Measurements from ENCODE around the gene ZNF444. TPM values are rescaled to one million over a fixed set of nuclear protein-coding genes. Genes with fewer than 3 reads are reported as not detected.
A peak's percentile ranks its signal among the peaks of the same experiment; 100 is the strongest.

The ZNF444 gene
- total RNA-seq, 1 donor: 14.2 TPM

DNA sequence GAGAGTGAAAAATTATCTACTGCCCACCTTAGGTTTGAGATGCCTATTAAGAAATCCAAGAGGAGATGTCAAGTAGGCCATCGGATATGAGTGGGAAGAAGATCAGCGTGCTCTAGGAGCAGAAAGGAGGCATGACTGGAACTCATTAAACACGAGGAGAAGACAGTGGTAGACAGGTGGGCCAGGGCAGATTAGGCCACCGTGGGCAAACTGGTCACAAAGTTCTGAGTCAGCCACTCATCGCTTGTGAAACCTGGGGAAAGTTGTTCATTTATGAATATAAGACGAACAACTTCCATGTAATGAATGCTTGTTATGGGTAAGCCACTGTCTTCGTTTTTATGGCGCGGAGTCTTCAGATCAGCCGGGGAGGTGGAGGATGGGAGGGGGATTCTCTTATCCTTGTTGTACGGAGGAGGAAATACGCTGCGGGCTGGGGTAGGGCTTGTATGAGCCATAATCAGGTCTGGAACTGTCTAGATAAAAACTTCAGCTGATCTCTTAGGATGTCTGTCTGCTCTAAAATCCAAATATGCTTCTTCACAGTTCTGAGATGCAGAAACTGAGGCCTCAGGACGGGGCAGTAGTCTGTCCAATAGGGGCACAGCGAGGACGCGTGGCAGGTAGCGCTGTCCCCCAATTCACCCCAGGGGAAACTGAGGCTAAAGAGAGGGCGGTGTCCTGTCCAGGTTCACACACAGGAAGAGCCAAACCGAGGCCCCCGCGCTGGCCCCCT, 1.1 kb upstream of the ZNF444 start:
- TF ChIP-seq, protein P1, sequence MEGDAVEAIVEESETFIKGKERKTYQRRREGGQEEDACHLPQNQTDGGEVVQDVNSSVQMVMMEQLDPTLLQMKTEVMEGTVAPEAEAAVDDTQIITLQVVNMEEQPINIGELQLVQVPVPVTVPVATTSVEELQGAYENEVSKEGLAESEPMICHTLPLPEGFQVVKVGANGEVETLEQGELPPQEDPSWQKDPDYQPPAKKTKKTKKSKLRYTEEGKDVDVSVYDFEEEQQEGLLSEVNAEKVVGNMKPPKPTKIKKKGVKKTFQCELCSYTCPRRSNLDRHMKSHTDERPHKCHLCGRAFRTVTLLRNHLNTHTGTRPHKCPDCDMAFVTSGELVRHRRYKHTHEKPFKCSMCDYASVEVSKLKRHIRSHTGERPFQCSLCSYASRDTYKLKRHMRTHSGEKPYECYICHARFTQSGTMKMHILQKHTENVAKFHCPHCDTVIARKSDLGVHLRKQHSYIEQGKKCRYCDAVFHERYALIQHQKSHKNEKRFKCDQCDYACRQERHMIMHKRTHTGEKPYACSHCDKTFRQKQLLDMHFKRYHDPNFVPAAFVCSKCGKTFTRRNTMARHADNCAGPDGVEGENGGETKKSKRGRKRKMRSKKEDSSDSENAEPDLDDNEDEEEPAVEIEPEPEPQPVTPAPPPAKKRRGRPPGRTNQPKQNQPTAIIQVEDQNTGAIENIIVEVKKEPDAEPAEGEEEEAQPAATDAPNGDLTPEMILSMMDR (IDR thresholded peaks at IDR 0.05; ENCODE audit: insufficient read depth, low read depth, low read length): no peak
- H3K4me3 ChIP-seq (ENCODE audit: low read depth, low read length): peak overlapping the region; percentile 75
- peak; percentile 17 for DNase-seq (ENCODE audit: low read depth)

DNA sequence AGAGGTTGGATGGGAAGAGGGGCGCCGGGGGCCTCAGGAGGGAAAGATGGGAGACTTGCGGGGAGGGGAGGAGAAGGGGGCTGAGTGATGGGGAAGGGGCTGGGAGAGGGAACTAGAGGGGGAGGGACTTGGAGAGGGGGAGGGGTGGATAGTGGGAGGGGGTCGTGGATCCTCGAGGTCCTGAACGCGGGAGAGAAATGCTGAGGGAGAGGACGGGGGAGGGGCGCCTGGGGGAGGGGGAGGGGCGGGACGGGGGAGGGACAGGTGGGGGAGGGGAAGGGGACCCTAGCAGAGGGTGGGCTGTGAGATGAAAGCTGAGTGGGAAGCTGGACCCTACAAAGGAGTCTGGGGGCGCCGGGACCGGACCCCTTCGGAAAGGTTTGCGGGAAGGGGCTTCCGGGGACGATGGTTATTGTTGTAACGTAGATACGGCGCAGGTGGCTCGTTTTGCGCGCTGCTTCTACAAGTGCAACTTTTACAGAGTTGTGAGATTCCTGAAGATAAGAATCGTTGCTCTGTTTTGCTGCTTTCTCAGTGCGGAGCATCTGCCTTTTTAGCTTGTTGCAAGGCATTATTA, 418 bp downstream of the ZNF444 start:
- TF ChIP-seq, protein P1 (IDR thresholded peaks at IDR 0.05; ENCODE audit: insufficient read depth, low read depth, low read length): no peak

DNA sequence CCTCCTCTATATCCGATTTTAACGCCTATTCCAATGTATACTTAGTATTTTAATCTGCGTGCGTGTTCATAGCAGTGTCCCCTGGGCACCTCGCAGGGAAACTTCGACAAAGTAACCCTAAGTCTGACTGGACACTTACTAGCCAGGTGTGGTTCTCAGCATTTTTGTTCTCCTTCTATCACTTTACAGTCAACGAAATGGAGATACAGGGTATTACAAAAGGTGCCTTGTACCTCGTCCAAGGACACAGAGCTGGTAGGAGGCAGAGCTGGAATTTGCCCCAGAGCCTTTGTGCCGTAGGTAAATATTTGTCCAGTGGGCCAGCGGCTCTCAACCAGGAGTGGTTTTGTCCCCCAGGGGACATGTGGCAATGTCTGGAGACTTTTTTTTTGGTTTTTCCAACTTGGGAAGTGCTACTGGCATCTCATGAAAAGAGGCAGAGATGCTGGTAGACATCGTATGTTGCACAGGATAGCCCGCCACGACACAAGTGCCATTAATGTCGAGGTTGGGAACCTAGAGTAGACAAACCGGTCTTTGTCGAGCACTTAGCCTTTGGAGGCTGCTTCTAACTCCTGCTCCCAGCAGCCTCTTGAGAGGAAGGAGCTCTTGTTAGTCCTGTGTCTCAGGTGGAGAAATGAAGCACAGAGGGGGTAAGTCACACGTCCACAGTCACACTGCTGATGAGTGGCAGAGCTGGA, 1.1 kb downstream of the ZNF444 start:
- H3K4me3 ChIP-seq (ENCODE audit: low read depth, low read length): peak overlapping the region; percentile 75
- no peak for DNase-seq (ENCODE audit: low read depth)
- TF ChIP-seq, protein P1 (IDR thresholded peaks at IDR 0.05; ENCODE audit: insufficient read depth, low read depth, low read length): no peak

More for the DNA sequence above, 418 bp downstream of the ZNF444 start:
- DNase-seq (ENCODE audit: low read depth): no peak
- H3K4me3 ChIP-seq (ENCODE audit: low read depth, low read length): peak overlapping the region; percentile 75

DNA sequence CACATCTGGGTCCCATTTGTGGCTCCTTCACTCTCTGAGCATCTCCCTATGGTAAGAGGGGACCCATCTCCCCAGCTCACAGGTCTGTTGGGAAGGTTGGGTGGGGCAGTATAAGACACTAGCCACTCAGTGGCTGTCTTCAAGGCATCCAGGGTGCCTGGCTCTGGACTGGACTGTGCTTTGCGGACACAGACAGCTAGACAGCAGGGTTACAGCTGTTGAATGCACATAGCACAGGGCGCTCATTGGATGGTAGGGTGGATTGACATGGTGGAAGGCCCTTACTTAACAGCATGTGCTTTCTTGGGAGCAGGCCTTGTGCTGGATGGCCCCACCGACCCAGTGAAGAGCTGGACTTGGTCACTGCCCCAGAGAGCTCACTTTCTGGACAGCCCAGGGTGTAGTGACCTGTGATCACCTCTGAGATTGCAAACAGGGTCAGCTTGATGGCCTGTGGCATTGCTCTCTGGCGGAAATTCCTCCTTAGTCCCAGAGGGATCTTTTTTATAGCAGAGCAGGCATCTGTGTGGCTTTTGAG, 1.9 kb downstream of the ZNF444 start:
- no peak for DNase-seq (ENCODE audit: low read depth)
- no peak overlapping the region for H3K4me3 ChIP-seq (ENCODE audit: low read depth, low read length)
- TF ChIP-seq, protein P1 (IDR thresholded peaks at IDR 0.05; ENCODE audit: insufficient read depth, low read depth, low read length): no peak

DNA sequence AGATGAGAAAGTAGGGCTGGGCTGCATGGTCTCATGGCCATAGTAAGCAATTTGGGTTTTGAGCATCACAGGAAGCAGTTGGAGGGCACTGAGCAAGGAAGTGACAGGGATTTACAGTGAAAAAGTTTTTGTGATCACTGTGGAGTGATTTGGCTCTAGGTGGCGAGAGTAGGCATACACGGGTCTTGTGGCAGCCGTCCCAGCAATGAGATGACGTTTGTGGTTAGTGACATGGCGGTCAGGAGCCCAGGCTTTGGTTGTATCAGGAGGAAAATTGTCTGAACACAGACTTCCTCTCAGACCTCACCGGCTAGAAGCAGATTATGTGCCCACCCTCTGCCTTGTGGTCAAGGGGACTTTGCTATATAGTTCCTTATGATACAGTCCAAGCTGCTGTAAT, 3.3 kb downstream of the ZNF444 start:
- H3K4me3 ChIP-seq (ENCODE audit: low read depth, low read length): no peak overlapping the region
- TF ChIP-seq, protein P1 (IDR thresholded peaks at IDR 0.05; ENCODE audit: insufficient read depth, low read depth, low read length): no peak
- DNase-seq (ENCODE audit: low read depth): no peak

DNA sequence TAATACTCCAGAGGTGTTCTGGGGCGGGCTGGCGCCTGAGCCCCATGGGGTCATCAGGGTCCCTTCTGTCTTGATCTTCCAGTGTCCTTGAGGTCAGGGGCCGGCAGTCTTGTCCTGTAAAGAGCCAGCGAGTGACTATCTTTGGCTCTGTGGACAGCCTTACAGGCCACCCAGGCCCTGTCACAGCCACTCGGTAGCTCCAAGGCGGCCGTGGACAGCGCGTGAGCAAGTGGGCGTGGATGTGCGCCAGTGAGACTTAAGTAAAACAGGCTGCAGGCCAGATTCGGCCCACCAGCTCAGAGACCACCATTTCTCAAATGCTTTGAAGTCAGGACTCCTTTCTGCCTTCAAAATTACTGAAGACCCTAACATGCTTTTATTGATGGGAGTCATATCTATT, 3.7 kb downstream of the ZNF444 start:
- TF ChIP-seq, protein P1 (IDR thresholded peaks at IDR 0.05; ENCODE audit: insufficient read depth, low read depth, low read length): no peak
- no peak overlapping the region for H3K4me3 ChIP-seq (ENCODE audit: low read depth, low read length)

More for the DNA sequence above, 3.7 kb downstream of the ZNF444 start:
- DNase-seq (ENCODE audit: low read depth): no peak

Data from fibroblast of villous mesenchyme (primary cell).